Heart left ventricle (tissue), 16 donors: ENCODE results near the gene CADM3. TPM values are rescaled to one million over a fixed set of nuclear protein-coding genes. Genes with fewer than 3 reads are reported as not detected.
A peak's percentile ranks its signal among the peaks of the same experiment; 100 is the strongest.

Experiments used
- ATAC-seq, 4 donors: fragments of 200-7000 bp; cut with Tn5 transposase; one replicate each; pipeline ENCODE4 v1.9.1; 2020 to 2022; ENCODE audit warnings: moderate library complexity in 4 of 4, mild to moderate bottlenecking in 3 of 4, moderate number of reproducible peaks in 1 of 4
- DNase-seq, 5 donors: peaks; one replicate each; pipeline ENCODE4 v3.0.0-alpha.2; 2020
- H3K27ac ChIP-seq, 12 donors: fragments of 200-600 bp; sonication (generic) in 4 of 12; one replicate each; pipeline versions ENCODE4 v1.5.0 to v1.8.0; 2016 to 2022; ENCODE audit warnings: mild to moderate bottlenecking in 2 of 12
- H3K27me3 ChIP-seq, 9 donors: fragments of 200-600 bp; sonication (generic) in 2 of 9; one replicate each; pipeline versions ENCODE4 v1.5.1 to v1.8.0; 2016 to 2022; ENCODE audit warnings: mild to moderate bottlenecking in 3 of 9
- H3K36me3 ChIP-seq, 9 donors: fragments of 200-600 bp; sonication (generic) in 2 of 9; one replicate each; pipeline versions ENCODE4 v1.5.0 to v1.8.0; 2018 to 2022; ENCODE audit warnings: mild to moderate bottlenecking in 2 of 9
- H3K4me1 ChIP-seq, 12 donors: fragments of 200-600 bp; sonication (generic) in 4 of 12; one replicate each; pipeline versions ENCODE4 v1.5.0 to v1.8.0; 2016 to 2022; ENCODE audit warnings: mild to moderate bottlenecking in 3 of 12
- H3K4me3 ChIP-seq, 12 donors: fragments of 200-600 bp; sonication (generic) in 4 of 12; one replicate each; pipeline versions ENCODE4 v1.5.0 to v1.8.0; 2017 to 2022; ENCODE audit warnings: mild to moderate bottlenecking in 9 of 12, moderate library complexity in 4 of 12
- H3K9me3 ChIP-seq, 12 donors: fragments of 200-600 bp; sonication (generic) in 4 of 12; one replicate each; pipeline versions ENCODE4 v1.5.0 to v1.8.0; 2016 to 2022; ENCODE audit warnings: mild to moderate bottlenecking in 1 of 12
- POLR2A ChIP-seq, 2 donors: fragments of 450-650 bp; IDR thresholded peaks; one replicate each; pipeline ENCODE4 v1.6.1; 2017; ENCODE audit warnings: antibody characterized with exemption in 2 of 2, mild to moderate bottlenecking in 2 of 2, moderate library complexity in 2 of 2
- WGBS, 4 donors: extraction: QIAGEN DNeasy Blood & Tissue Kit in 2 of 4; methylation state at CpG; one replicate each; pipeline versions ENCODE4 v1.1.5 to v1.1.7; 2013 to 2018; 5-methylcytosine and 5-hydroxymethylcytosine counted together
- intact Hi-C, 10 donors: fragments of 100-400 bp; cut with DNase I; formaldehyde crosslinking; loops; one replicate each; pipeline versions ENCODE4 v1.11.1 to v1.14.2; 2022
- polyA plus RNA-seq, 2 donors: library from polyadenylated mRNA; stranded (reverse); fragments of 200-250 nt; gene quantifications; one replicate each; pipeline ENCODE4 v1.2.3, GENCODE V29; 2013
- total RNA-seq, 9 donors: library from RNA; depleted of rRNA in 2 of 9; stranded (reverse); fragments of >200 nt in 2 of 9; fragmentation: NEBNext Ultra II Directional in 3 of 9; extraction: Animal tissue kit (Norgen Biotek cat#: 25700) in 3 of 9; gene quantifications; one replicate each; pipeline versions ENCODE4 v1.1.0 to v1.2.4, GENCODE V29; 2016 to 2023
- TF ChIP-seq, protein P1 (sequence below), 12 donors: fragments of 200-600 bp; sonication (generic) in 4 of 12; IDR thresholded peaks; one replicate each; pipeline versions ENCODE4 v1.5.0 to v1.8.0; 2018 to 2022; ENCODE audit warnings: antibody characterized with exemption in 12 of 12, mild to moderate bottlenecking in 5 of 12
- donor health status: ischemic (EF 13 %, LVEDD 7.1; RV severe dilation, severe dysfunction).
- donor health status: healthy with polysubstance abuse.
- donor health status: DM: no; HTN: yes; CAD: no.
- donor health status: DM: no; HTN: no; CAD: no.
- donor health status: ischemic (EF 25% LVEDD 6.9; RV normal size, moderate dysfunction).
- donor health status: ischemic (EF 25% LVEDD 5.7; RV mildly dilated, moderate dysfunction).
- donor health status: healthy.
- donor health status: DM: yes; HTN: yes; CAD: no.
- donor health status: ischemic (EF 35%, LVEDD 5.7; RV mildly dilated, moderate dysfunction).
- donor health status: nonischemic (EF 11% LVEDD 7.7; RV severe dilation, severe dysfunction).
- donor health status: DM: yes; HTN: yes; CAD: no.
- donor health status: PGD.
- donor health status: ischemic (EF 29% LVEDD 5.4; RV normal size, mild dysfunction).
- donor health status: nonischemic (EF 23%, LVEDD 6.1; RV moderate dilation, normal function).

Gene CADM3
- total and polyA plus RNA-seq, 11 donors, result 0.93 to 14.3 (median 2.3) TPM

GRCh38 chr1:159214149-159214760 is 42.8 kb downstream of the CADM3 start:
- Histone ChIP-seq H3K27ac (no peak overlapping the region), H3K4me1 (peaks cover 0 to 6% (median 0%) of the 10 kb centered on the region in 12 donors), H3K36me3 (no peaks in the 10 kb centered on the region), H3K27me3 (peaks cover 0 to 44% (median 8%) of the 10 kb centered on the region in 9 donors), H3K4me3 (no peak overlapping the region), H3K9me3 (no peaks in the 10 kb centered on the region)
- ATAC-seq (peak in 3 of 4 donors; percentile 45 to 72 (median 61)), DNase-seq (no peak)
- 5 to 8% (median 6%) methylated on average over 5 of the region's 5 CpGs for WGBS, 4 donors
- intact Hi-C loops, result loop anchor here in 7 of 10 donors (2.0 to 10.0 kb wide), 5 partner anchors 52 to 671 kb away; no protein-coding TSS in a partner anchor
- TF ChIP-seq POLR2A (IDR thresholded peaks at IDR 0.05), result no peak
- TF ChIP-seq, protein P1, sequence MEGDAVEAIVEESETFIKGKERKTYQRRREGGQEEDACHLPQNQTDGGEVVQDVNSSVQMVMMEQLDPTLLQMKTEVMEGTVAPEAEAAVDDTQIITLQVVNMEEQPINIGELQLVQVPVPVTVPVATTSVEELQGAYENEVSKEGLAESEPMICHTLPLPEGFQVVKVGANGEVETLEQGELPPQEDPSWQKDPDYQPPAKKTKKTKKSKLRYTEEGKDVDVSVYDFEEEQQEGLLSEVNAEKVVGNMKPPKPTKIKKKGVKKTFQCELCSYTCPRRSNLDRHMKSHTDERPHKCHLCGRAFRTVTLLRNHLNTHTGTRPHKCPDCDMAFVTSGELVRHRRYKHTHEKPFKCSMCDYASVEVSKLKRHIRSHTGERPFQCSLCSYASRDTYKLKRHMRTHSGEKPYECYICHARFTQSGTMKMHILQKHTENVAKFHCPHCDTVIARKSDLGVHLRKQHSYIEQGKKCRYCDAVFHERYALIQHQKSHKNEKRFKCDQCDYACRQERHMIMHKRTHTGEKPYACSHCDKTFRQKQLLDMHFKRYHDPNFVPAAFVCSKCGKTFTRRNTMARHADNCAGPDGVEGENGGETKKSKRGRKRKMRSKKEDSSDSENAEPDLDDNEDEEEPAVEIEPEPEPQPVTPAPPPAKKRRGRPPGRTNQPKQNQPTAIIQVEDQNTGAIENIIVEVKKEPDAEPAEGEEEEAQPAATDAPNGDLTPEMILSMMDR (IDR thresholded peaks at IDR 0.05), result peak; percentile 82 to 95 (median 87)

DNA sequence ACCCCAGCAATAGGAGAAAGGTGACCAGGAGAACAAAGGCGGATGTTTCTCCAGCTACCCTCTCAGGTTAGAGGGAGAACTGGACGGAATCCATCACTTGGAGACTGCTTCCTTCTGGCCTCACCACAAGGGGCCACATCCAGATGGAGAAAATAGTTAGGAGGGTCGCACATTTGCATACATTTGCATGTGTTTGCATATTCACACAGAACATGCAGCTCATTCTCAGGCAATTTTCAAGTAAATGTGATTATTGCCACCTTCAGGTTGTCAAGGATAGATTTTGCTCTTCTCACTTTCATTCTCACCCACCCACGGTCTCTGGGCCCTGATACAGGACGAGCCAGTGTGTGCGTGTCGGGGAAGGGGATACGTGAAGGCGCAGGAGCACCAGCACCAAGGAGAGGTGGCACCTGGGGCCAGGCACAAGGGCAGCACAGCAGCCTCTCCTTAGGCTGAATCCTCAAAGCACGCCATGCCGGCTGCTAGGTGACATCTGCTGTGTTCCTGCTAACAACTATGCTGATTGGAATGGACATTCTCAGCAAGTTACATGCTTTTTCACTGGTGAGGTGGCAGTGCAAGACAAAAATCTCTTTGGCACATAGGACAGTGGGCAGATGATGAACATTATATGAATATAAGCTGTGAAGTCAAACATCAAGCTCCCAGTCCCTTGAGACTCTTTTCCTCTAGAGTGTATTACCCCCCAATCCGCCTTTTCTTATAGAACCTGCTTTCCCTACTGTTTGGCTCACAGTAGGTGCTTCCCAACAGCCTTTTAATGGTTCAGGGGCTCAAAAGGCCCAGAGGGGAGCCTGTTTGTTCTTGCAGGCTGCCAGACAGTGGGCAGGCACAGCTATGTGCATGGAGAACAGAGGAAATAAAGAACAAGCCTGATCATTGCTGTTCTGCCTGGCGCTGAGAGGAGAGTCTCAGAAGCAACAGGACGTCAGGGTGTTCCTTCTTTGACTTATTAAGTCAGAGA is 47.5 kb downstream of the CADM3 start:
- Histone ChIP-seq H3K4me1 (no peaks in the 10 kb centered on the region), H3K27me3 (peaks cover 0 to 20% (median 0%) of the 10 kb centered on the region in 9 donors), H3K36me3 (no peaks in the 10 kb centered on the region), H3K27ac (no peak overlapping the region), H3K9me3 (no peaks in the 10 kb centered on the region), H3K4me3 (no peak overlapping the region)
- DNase-seq, result no peak
- intact Hi-C loops, result loop anchor here in 1 of 10 donors (10.0 kb wide), 2 partner anchors 576 to 666 kb away; no protein-coding TSS in a partner anchor
- no peak for TF ChIP-seq POLR2A (IDR thresholded peaks at IDR 0.05)
- TF ChIP-seq, protein P1 (IDR thresholded peaks at IDR 0.05), result no peak
- WGBS, 4 donors, result 49 to 58% (median 51%) methylated on average over 13 to 14 of the region's 14 CpGs
- ATAC-seq, result no peak

GRCh38 chr1:159222075-159222865 is 50.9 kb downstream of the CADM3 start:
- intact Hi-C loops, result no loop called here
- Histone ChIP-seq H3K4me1 (no peaks in the 10 kb centered on the region), H3K36me3 (no peaks in the 10 kb centered on the region), H3K27ac (no peak overlapping the region), H3K4me3 (no peak overlapping the region), H3K9me3 (no peaks in the 10 kb centered on the region), H3K27me3 (peaks cover 0 to 27% (median 0%) of the 10 kb centered on the region in 9 donors)
- no peak for DNase-seq
- WGBS, 4 donors, result 84 to 88% (median 87%) methylated on average over 5 of the region's 5 CpGs
- no peak for ATAC-seq
- TF ChIP-seq POLR2A (IDR thresholded peaks at IDR 0.05), result no peak
- TF ChIP-seq, protein P1 (IDR thresholded peaks at IDR 0.05), result no peak
